HG03097 (cell line): ENCODE measurements around the gene DUSP1.

Experiments used
- ATAC-seq: cut with Tn5 transposase; IDR thresholded peaks from one replicate; pipeline ENCODE4 v1.9.1; 2021; ENCODE audit not compliant: unreplicated experiment, low FRiP score

The DUSP1 gene

DNA sequence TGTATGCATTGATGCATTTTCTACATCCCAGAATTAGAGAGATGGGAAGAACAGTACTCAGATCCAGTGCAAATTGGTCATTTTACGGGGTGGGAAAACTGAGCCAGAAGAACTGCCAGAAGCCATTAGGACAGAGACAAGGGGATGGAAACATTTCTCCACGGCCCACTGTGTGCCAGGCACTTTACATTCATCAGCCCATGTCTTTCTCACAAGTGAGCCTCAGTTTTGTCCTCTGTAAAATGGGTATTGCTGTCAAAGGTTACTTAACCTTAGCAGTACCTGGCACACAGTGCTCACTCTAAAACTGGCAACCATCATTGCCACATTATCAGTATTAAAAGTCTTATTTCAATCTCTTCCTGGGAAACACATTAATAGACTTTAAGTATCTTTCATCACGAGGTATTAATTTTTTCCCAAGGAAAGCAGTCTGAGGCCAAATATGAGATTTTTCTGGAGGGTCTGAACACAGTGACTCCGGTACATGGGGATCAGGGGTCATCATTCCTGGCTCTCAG, 5.2 kb downstream of the DUSP1 start:
- no peak for ATAC-seq

DNA sequence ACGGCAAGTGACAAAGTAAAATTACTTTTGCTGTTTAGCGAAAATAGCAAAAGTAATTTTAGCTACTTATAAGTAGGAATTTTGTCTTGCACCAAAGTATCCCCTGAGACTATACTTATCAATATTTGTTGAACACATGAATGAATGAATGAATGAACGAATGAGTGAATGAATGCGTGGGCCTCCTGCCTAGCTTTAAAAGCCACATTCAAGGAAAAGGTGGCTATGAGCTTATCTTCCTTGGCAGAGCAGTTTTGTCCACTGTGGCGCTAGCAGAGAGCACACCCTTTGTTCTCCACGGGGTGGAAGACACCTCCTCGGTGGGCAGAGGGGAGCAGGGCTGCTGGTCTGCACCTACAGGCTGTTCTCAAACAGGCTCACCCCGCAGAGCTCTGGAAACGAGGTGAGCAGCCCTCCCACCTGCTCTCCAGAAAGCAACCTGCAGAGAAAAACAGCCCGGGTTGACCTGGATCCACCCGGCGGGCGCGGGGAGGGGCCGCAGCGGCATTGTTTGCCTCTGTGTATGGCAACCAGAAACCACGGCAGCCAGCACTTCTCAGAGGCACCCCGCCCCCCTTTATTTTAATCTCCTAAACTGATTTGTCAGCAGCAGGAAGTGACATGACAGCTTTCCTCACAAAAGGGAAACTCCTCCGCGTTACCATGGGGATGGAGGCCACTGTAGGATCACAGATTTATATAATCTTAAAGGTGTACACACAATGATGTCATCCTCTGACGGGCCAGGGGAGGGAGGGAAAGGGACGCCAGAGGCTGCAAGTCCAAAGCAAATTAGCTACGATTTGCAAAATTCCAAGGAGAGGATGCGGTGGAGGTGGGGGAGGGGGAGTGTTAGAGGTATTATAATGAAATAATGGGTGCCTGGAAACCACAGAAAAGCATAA, 5.9 kb downstream of the DUSP1 start:
- ATAC-seq: peak; percentile 74

DNA sequence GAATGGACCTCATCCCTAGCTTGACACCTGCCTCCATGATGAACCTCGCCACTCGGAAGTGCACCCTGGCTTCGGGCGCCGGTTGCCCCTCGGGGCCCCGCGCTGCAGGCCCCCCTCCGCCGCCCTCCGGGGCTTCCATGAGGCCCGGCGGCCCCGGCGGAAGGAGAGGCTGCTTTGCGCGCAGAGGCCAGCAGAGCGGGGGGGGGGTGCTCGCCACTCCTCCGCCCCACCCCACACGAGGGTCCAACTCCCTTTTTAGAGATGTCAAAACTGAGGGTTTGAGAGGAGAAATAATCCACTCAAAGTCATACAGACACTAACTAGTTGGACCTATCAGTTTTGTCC, 7.9 kb downstream of the DUSP1 start:
- no peak for ATAC-seq

GRCh38 chr5:172762214-172763119, 8.5 kb downstream of the DUSP1 start:
- no peak for ATAC-seq

DNA sequence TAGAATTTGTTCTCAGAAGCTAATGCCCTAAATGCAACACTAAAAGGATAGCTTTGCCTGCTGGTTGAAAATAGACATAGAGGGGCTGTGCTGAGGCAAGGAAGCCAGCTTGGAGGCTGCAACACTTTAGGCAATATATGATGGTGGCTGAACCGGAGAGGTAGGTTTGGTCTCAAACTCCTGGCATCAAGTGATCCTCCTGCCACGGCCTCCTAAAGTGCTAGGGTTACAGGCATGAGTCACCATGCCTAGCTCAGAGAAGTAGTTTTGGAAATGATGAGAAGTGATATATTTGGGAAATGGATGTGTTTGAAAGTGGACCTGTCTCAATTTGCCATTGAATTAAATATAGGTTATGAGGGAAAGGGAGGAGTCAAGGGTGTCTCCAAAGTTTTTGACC, 10.0 kb downstream of the DUSP1 start:
- ATAC-seq: no peak

DNA sequence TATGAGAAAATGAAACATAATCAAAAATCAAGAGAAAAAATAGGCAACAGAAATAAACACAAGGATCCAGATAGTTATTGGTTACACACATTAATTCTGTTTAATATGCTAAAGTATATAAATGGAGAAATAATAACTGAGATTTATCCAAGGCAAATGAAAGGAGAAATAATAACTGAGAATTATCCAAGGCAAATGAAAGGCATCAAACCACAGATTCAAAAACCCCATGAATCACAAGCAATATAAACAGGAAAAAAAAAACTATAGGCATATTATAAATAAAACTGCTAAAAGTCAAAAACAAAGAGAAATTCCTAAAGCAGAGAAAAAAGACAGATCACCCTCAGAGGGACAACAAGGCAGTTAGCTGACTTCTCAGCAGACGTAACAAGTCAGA, 10.9 kb downstream of the DUSP1 start:
- ATAC-seq: no peak

GRCh38 chr5:172758834-172759149, 12.2 kb downstream of the DUSP1 start:
- ATAC-seq: no peak

DNA sequence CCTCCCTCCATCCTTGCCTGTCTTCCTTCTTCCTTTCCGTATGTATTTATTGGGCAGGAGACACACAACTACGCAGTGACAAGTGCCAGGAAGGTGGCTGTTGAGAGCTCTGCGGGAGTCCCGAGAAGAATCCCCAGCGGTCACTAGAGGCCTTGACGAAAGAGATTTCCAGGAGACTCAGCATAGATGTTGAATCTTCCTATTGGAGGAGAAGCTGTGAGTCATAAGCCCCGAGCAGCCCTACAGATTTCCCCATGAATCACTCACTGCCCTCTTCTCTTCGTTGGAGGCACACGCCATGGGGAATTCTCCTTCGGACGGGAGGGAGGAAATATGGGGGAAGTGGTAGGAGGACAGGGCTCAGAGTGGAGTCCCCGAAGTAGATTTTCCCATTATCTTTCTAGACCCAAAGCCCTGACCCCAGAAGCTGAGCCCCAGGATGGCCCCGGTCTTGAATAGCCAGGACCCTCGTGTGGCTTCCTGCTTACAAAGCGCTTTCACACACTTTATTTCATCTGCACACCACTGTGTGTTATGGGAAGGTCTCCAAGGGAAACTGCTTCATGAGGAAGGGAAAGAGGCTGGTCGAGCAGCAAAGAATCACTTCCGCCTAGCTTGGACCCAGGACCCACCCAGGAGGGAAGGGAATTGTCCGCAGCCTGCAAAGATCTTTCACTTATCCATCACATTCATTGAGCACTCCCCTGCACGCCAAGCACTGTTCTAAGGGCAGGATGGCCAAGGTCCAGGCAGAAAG, 12.7 kb downstream of the DUSP1 start:
- ATAC-seq: no peak

GRCh38 chr5:172757394-172758010, 13.5 kb downstream of the DUSP1 start:
- no peak for ATAC-seq

DNA sequence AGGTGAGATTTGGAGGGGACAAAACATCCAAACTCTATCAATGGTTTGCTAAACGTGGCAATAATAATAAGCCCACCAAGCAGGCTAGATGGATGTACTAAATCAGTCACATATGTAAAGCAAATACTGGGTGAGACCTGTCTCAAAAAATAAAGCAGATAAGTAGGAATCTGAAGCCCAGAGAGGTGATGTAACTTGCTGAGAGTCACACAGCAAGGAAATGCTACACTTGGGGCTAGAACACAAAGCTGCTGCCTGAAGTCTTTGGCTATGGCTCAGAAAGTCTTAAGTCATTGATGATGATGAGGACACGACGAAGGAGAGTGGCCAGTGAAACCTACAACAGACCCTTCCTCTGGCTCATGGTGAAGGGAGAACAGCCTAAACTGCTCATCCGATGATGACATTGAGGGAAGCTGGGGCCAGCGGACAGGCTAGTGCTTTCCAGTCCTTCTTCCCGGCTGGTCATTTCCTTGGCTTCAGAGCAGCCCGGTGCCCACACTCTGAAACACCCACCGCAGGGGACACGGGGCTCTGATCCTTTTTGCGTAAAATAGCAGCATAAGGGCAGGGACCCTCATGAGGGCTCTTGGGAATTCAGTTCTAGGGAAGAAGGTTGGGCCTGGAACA, 14.1 kb downstream of the DUSP1 start:
- no peak for ATAC-seq

- ATAC-seq: no peak
These were observed 16.2 kb downstream of the DUSP1 start for GRCh38 chr5:172754596-172755356.

DNA sequence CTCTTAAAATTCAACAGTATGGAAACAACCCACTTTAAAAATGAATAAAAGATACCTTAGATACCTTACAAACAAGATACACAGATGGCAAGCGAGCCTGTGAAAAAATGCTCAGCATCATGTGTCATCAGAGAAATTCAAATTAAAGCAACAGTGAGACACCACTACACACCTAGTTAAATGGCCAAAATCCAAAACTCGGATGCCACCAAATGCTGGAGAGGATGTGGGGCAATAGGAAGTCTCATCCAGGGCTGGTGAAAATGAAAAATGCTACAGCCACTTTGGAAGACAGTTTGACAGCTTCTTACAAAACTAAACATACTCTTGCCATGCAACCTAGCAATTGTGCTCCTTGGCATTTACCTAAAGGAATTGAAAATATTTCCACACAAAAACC, 17.9 kb downstream of the DUSP1 start:
- no peak for ATAC-seq

DNA sequence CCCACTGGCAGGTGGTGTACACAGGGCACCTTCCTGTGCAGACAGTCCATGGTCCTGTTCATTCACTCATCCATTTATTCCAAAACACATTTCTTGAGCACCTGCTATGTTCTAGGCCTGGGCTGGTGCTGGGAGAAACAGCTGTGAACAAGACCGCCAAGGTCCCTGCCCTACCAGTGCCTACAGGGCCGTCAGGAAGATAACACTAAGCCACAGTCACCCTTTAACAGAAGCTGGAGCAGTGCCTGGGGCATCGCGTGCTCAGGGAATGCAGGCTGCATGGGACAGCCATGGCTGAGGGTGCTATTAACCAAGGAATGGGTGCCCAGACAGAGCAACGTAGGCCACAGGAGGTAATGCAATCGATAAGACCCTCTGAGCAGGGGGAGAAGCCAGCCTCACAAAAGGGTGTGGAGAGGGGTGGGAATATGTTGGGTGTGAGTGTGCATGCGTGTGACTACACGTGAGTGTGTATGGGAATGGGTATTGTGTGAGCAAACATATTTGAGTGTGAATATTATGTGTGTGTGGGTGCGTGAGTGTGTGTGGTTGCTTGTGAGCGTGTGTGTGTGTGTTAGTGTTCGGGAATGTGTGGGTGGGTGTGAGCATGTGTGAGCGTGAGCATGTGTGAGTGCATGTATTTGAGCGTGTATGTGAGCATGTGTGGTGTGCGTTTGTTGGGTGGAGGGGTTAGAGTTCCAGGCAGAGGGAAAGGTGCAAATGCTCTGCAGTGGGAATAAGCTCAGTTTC, 19.1 kb downstream of the DUSP1 start:
- ATAC-seq: no peak

DNA sequence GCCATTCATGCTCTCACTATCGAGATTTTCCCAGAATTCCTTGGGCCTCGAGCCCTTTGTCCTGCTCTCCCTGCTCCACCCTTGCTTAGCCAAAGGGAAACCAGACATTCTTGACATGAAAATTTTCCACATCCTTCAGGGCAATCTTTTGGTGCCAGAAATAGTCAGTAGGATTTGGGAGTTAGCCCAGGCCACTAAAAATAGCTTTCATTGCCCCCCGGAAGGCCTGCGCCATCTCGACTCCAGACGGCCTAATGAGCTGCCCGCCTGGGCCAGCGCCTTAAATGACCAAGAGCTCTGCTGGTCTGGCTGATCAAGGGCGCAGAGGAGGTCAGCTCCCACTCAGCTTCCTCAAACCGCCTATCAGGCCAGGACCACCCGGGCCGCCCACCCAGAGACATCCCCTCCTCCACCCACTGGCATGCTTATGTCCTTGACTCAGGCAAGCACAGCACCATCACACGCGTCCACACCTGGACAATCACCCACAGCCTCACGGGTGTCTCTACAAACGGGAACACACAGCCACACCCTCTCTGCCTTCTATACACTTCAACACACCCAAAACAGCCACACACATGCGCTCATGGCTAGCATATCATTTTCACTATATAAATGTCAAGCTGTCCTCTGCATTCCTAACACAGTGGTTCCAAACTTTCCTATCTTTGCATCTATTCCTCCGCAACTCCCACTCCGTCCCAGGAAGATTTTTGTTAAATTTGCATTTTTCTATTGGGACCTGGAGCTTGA, 20.9 kb downstream of the DUSP1 start:
- ATAC-seq: no peak

DNA sequence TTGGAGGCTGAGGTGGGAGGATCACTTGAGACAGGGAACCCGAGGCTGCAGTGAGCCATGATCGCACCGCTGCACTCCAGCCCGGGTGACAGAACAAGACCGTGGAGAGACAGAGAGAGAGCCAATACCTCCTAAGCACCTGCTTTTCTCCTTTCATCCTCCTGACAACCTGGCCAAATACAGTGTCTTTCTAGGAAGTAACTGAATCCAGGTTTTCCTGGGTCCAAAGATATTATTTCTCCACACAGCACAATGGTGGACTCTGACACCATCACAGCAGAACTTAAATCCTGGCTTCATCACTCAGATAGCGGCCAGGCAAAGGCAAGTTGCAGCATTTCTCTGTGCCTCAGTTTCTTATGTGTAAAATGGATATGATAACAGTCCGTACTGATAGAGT, 21.9 kb downstream of the DUSP1 start:
- ATAC-seq: no peak

DNA sequence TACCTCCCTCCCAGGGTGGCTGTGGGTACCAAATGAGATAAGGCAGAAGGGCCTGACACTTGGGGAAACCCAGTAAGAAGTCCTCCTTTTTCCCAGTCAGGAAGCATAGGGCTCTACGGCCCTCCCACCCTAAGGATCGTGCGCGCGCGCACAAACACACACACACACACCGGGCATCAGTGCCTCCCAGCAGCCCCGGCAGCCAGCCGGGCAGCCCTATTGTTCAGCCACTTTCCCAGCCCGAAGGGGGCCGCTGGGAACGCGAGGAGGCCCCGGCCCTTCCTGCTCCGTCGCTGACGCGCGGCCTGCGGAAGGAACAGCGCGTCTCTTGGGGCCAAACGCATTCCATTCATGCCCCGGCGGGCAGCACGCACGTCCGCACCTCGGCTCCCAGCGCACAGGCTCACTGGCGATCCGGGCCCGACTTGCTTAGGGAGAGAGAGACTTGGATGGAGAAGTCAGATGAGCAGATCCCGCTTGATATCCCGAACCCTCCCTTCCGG, 22.6 kb downstream of the DUSP1 start:
- ATAC-seq: no peak

DNA sequence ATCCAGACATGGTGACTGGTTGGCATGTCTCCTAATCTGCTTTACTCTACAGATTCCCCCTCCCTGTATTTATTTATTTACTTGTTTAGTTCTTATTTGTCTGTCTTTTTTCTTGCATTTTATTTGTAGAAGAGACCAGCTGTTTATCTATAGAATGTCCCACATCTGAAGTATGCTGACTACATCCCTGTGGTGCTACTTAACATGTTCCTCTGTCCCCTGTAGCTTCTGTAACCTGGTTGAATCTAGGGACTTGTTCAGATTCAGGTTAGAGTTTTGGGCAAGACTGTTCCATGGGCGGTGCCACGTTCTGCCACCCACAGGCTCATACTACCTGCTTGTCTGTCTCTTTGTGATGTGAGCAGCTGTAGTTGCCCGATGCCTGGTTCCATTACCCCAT, 23.5 kb downstream of the DUSP1 start:
- ATAC-seq: no peak

- no peak for ATAC-seq
These were observed 24.3 kb downstream of the DUSP1 start for GRCh38 chr5:172746725-172747124.
